ENCODE results near the gene COG1. TPM values are rescaled to one million over a fixed set of nuclear protein-coding genes. Genes with fewer than 3 reads are reported as not detected.

The COG1 gene
- total and polyA plus RNA-seq, 9 of the 15 experiments (the other 6 are each of a cell fraction or from before 2014, with no cell fraction given) = 9.5 to 26.8 (median 12.9) TPM

- no peak for TF ChIP-seq USF2 (CRISPR knock-in tag; IDR thresholded peaks at IDR 0.05)
- TF ChIP-seq STAT5B (CRISPR knock-in tag; IDR thresholded peaks at IDR 0.05) = no peak
- no peak for TF ChIP-seq MCM2 (IDR thresholded peaks at IDR 0.05; ENCODE audit: low read depth)
- no peak for TF ChIP-seq NELFE (IDR thresholded peaks at IDR 0.05; ENCODE audit: insufficient read depth, insufficient read length)
- no peak for TF ChIP-seq ZNF444 (CRISPR knock-in tag; IDR thresholded peaks at IDR 0.05)
- no peak for TF ChIP-seq ARID3B (CRISPR knock-in tag; IDR thresholded peaks at IDR 0.05; ENCODE audit: borderline replicate concordance)
- TF ChIP-seq HEY1 (CRISPR knock-in tag; IDR thresholded peaks at IDR 0.05; ENCODE audit: borderline replicate concordance) = no peak
- TF ChIP-seq SMAD4 (CRISPR knock-in tag; conservative IDR thresholded peaks at IDR 0.05) = no peak
- TF ChIP-seq SRSF1 (IDR thresholded peaks at IDR 0.05; ENCODE audit: low read depth, low read length) = no peak
- TF ChIP-seq NONO (IDR thresholded peaks at IDR 0.05; ENCODE audit: low read depth in 2 of 2, low read length in 1 of 2) = peak in 1 of 2 experiments; percentile 56; a peak in 2 of 4 replicates
- no peak for TF ChIP-seq RCOR1 (IDR thresholded peaks at IDR 0.05; ENCODE audit: borderline replicate concordance in 1 of 2, low read depth in 2 of 2, low read length in 2 of 2)
- no peak for TF ChIP-seq RNF219 (CRISPR knock-in tag; IDR thresholded peaks at IDR 0.05)
- no peak for TF ChIP-seq SP2 (IDR thresholded peaks at IDR 0.05; ENCODE audit: extremely low read depth, low read depth, low read length, poor library complexity, severe bottlenecking)
- TF ChIP-seq U2AF2 (optimal IDR thresholded peaks at IDR 0.05; ENCODE audit: low read depth, low read length) = no peak
- no peak for TF ChIP-seq MLX (CRISPR knock-in tag; conservative IDR thresholded peaks at IDR 0.05)
- no peak for TF ChIP-seq TCFL5 (CRISPR knock-in tag; conservative IDR thresholded peaks at IDR 0.05)
- TF ChIP-seq BCL6 (CRISPR knock-in tag; IDR thresholded peaks at IDR 0.05) = no peak
- TF ChIP-seq CBFB (CRISPR knock-in tag; IDR thresholded peaks at IDR 0.05) = no peak
- no peak for TF ChIP-seq U2AF1 (optimal IDR thresholded peaks at IDR 0.05; ENCODE audit: low read depth, low read length)
- no peak for TF ChIP-seq DPF2 (IDR thresholded peaks at IDR 0.05)
- no peak for TF ChIP-seq RBM39 (optimal IDR thresholded peaks at IDR 0.05; ENCODE audit: low read depth, low read length)
- TF ChIP-seq SETDB1 (IDR thresholded peaks at IDR 0.05; ENCODE audit: low read length) = no peak
- no peak for TF ChIP-seq CBX5 (IDR thresholded peaks at IDR 0.05; ENCODE audit: borderline replicate concordance, low read depth)
- no peak for TF ChIP-seq CREBBP (IDR thresholded peaks at IDR 0.05; ENCODE audit: low read depth, low read length)
- TF ChIP-seq ZNF239 (CRISPR knock-in tag; IDR thresholded peaks at IDR 0.05) = no peak
Measured at GRCh38 chr17:73192894-73193701, at the start of gene COG1 (continued).

Data from K562 (cell line).